Activated naive CD4-positive, alpha-beta T cell treated with anti-CD3 and anti-CD28 coated beads, Interleukin-2, amount 50 U/mL, for 16 hours (primary cell): ENCODE results near the gene PRDM12.

ENCODE experiments used
- DNase-seq: peaks from one replicate; pipeline ENCODE4 v3.0.0-alpha.2; 2020

The PRDM12 gene

GRCh38 chr9:130732136-130732535, 67.7 kb downstream of the PRDM12 start:
- DNase-seq, result no peak
